Skeletal muscle tissue (tissue), 5 donors: ENCODE data around the gene CNN2. TPM values are rescaled to one million over a fixed set of nuclear protein-coding genes. Genes with fewer than 3 reads are reported as not detected.

Experiments used
- H3K27ac ChIP-seq: one replicate; pipeline ENCODE4 v1.7.0; 2013; ENCODE audit warnings: mild to moderate bottlenecking, low read depth, low read length, inconsistent platforms
- H3K27me3 ChIP-seq, 3 donors: one replicate each; pipeline ENCODE4 v1.7.0; 2013; ENCODE audit warnings: low read length in 3 of 3; ENCODE audit not compliant: control insufficient read depth in 3 of 3, insufficient read depth in 3 of 3
- H3K36me3 ChIP-seq, 3 donors: one replicate each; pipeline ENCODE4 v1.7.0; 2013; ENCODE audit warnings: low read length in 3 of 3; ENCODE audit not compliant: control insufficient read depth in 3 of 3, insufficient read depth in 3 of 3
- H3K4me1 ChIP-seq, 3 donors: one replicate each; pipeline ENCODE4 v1.7.0; 2013; ENCODE audit warnings: low read length in 3 of 3, mild to moderate bottlenecking in 3 of 3; ENCODE audit not compliant: control insufficient read depth in 3 of 3, insufficient read depth in 3 of 3
- H3K4me3 ChIP-seq, 3 donors: one replicate each; pipeline ENCODE4 v1.7.0; 2013; ENCODE audit warnings: low read length in 3 of 3
- H3K9ac ChIP-seq, 3 donors: one replicate each; pipeline ENCODE4 v1.7.0; 2013; ENCODE audit warnings: low read length in 3 of 3, mild to moderate bottlenecking in 3 of 3, moderate library complexity in 2 of 3, low read depth in 1 of 3
- H3K9me3 ChIP-seq, 3 donors: one replicate each; pipeline ENCODE4 v1.7.0; 2013; ENCODE audit warnings: low read length in 3 of 3; ENCODE audit not compliant: control insufficient read depth in 3 of 3
- small RNA-seq: library from RNA; depleted of rRNA; stranded (forward); fragments of <200 nt; gene quantifications from one replicate; pipeline ENCODE3, GENCODE V24; 2014
- total RNA-seq: library from RNA; depleted of rRNA; stranded (reverse); fragments of >200 nt; gene quantifications from one replicate; pipeline ENCODE4 v1.2.3, GENCODE V29; 2014
- donor health status: Osteomylitis.

CNN2 gene
- total RNA-seq, 1 donor from 2014 or later = 40.2 TPM

- Histone ChIP-seq H3K36me3 (peaks cover 13 to 19% (median 17%) of the 10 kb centered on the region in 3 donors), H3K4me1 (peaks cover 7 to 24% (median 7%) of the 10 kb centered on the region in 3 donors)
Measured at GRCh38 chr19:1086613-1087012, 60.2 kb downstream of the CNN2 start.

DNA sequence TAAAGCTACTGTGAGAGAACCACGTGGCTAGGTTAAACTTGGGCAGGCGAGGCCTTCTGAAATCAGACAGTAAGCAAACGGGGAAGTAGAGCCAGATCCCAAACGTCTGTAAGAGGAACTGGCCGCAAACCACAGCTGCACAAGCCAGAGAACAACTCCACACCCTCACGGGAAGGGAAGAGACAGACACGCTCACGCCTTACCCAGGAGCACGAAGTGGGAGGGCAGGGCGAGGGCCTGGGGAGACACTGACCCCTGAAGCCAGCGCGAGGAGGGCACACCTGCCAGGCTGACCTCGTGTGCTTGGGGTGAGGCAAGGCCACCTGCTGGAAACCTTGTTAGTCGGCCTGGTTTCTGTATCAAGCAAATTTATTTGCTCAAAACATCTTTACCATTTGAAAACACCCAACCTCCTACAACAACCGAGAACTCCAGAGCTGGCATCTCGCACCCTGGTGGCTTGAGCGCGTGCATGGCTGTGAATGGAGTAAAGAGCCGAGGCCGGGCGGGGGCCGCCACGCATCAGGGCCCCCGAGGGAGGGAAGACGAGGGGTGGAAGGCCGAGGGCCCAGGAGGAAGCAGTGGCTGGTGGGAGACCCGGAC lies 61.5 kb downstream of the CNN2 start:
- H3K27ac ChIP-seq = peak overlapping the region; percentile 65
- H3K36me3 ChIP-seq = peaks cover 19 to 24% (median 23%) of the 10 kb centered on the region in 3 donors
- H3K9me3 ChIP-seq = no peaks in the 10 kb centered on the region
- peak overlapping the region in 1 of 3 donors; percentile 8 for H3K9ac ChIP-seq
- peaks cover 0 to 26% (median 20%) of the 10 kb centered on the region in 3 donors for H3K27me3 ChIP-seq
- H3K4me3 ChIP-seq = no peak overlapping the region
- H3K4me1 ChIP-seq = peaks cover 1 to 14% (median 7%) of the 10 kb centered on the region in 3 donors

More at GRCh38 chr19:1086613-1087012, 60.2 kb downstream of the CNN2 start:
- Histone ChIP-seq H3K9me3 (no peaks in the 10 kb centered on the region), H3K9ac (no peak overlapping the region), H3K4me3 (no peak overlapping the region), H3K27ac (no peak overlapping the region), H3K27me3 (peaks cover 0 to 35% (median 23%) of the 10 kb centered on the region in 3 donors)

DNA sequence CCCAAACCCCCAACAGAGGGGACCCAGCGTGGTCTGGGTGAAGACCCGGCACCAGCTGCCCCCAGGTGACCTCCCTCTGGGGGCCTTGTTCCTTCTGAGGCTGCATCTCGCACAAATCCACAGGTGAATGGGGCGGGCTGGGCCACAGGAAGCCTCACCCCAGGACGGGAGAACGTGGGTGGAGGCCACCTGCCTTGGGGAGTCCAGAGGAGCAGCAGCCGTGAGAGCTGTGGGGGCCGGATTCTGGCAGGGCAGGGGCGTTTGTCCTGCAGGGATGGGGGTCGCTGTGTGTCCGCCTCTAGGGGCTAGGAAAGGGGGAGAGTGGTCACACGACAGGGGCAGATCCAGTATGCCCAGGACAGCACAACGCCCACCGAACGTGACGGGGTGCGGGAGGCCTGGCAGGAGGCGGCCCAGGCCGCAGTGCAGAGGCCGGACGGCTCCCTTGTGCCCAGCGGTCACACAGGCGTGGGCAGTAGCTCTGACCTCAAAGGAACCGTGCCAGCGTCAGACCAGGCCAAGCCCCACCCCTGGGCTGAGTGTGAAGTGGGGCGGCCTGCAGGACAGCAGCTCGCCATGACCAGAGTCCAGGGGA lies 62.1 kb downstream of the CNN2 start:
- H3K9me3 ChIP-seq = no peaks in the 10 kb centered on the region
- H3K36me3 ChIP-seq = peaks cover 20 to 25% (median 24%) of the 10 kb centered on the region in 3 donors
- H3K27ac ChIP-seq = peak overlapping the region; percentile 65
- H3K27me3 ChIP-seq = peaks cover 0 to 20% (median 16%) of the 10 kb centered on the region in 3 donors
- H3K4me1 ChIP-seq = peaks cover 2 to 14% (median 8%) of the 10 kb centered on the region in 3 donors
- no peak overlapping the region for H3K4me3 ChIP-seq
- H3K9ac ChIP-seq = peak overlapping the region in 1 of 3 donors; percentile 16

Small RNA genes within 50 kb of the gene (small RNA-seq; reads per million reads assigned to genes)
- 0.30 reads per million, percentile 31 among the genes with 10 or more reads in this experiment for gene RNU6-2

Other genes starting within 250 kb of the CNN2 start
- gene PTBP1, start 229.2 kb upstream of the CNN2 start, total RNA-seq = 50.1 TPM
- 0.52 TPM for gene PLPPR3, start 204.7 kb upstream of the CNN2 start, total RNA-seq
- 2.6 TPM for gene AZU1, start 198.8 kb upstream of the CNN2 start, total RNA-seq
- 4.7 TPM for gene PRTN3, start 185.6 kb upstream of the CNN2 start, total RNA-seq
- gene ELANE, start 174.3 kb upstream of the CNN2 start, total RNA-seq = 0.52 TPM
- 33.4 TPM for gene CFD, start 166.9 kb upstream of the CNN2 start, total RNA-seq
- gene MED16, start 133.4 kb upstream of the CNN2 start, total RNA-seq = 18.3 TPM
- not detected for gene RNU6-9, start 133.1 kb upstream of the CNN2 start, total RNA-seq
- 30.8 TPM for gene R3HDM4, start 113.4 kb upstream of the CNN2 start, total RNA-seq
- gene KISS1R, start 109.3 kb upstream of the CNN2 start, total RNA-seq = not detected
- gene ARID3A, start 100.6 kb upstream of the CNN2 start, total RNA-seq = 2.6 TPM
- 35.5 TPM for gene WDR18, start 42.3 kb upstream of the CNN2 start, total RNA-seq
- gene GRIN3B, start 26.2 kb upstream of the CNN2 start, total RNA-seq = not detected
- gene TMEM259, start 5.5 kb upstream of the CNN2 start, total RNA-seq = 25.6 TPM
- gene RNU6-2, start 5.1 kb upstream of the CNN2 start, total RNA-seq = not detected
- 6.8 TPM for gene ABCA7, start 13.5 kb downstream of the CNN2 start, total RNA-seq
- 8.9 TPM for gene ARHGAP45, start 40.6 kb downstream of the CNN2 start, total RNA-seq
- gene POLR2E, start 68.8 kb downstream of the CNN2 start, total RNA-seq = 39.1 TPM
- 139 TPM for gene GPX4, start 77.4 kb downstream of the CNN2 start, total RNA-seq
- 10.4 TPM for gene SBNO2, start 147.7 kb downstream of the CNN2 start, total RNA-seq
- 51.7 TPM for gene STK11, start 179.2 kb downstream of the CNN2 start, total RNA-seq
- gene CBARP, start 211.4 kb downstream of the CNN2 start, total RNA-seq = not detected
- gene ATP5F1D, start 215.1 kb downstream of the CNN2 start, total RNA-seq = 24.5 TPM
- gene MIDN, start 222.0 kb downstream of the CNN2 start, total RNA-seq = 5.2 TPM
- gene CIRBP, start 242.7 kb downstream of the CNN2 start, total RNA-seq = 413 TPM
- gene FAM174C, start 248.9 kb downstream of the CNN2 start, total RNA-seq = 9.4 TPM